IMR-90 (cell line): ENCODE data around the gene CCDC117. TPM values are rescaled to one million over a fixed set of nuclear protein-coding genes. Genes with fewer than 3 reads are reported as not detected.

Experiments
- ATAC-seq: fragments of 200-7000 bp; cut with Tn5 transposase; 2 replicates; pipeline ENCODE4 v1.9.1; 2020; ENCODE audit warnings: low read depth, mild to moderate bottlenecking, moderate library complexity
- BruUV-seq: library from RNA; stranded (reverse); fragments of 400-500 nt; replicated peaks from 2 replicates; lab custom pipeline; 2021; lab: Mats Ljungman, UMichigan
- CTCF ChIA-PET: fragments of 300-600 bp; formaldehyde crosslinking; extraction: SDS; loops from one replicate; lab custom pipeline; 2021; ENCODE audit warnings: antibody characterized with exemption; lab: Yijun Ruan, JAX
- POLR2A ChIA-PET: fragments of 300-600 bp; sonication (Branson Sonifier 250); formaldehyde crosslinking; loops from one replicate; lab custom pipeline; 2022; ENCODE audit warnings: antibody characterized with exemption; ENCODE audit not compliant: unreplicated experiment; lab: Charles Lee
- DNase-seq: peaks from one replicate; pipeline ENCODE4 v3.0.0; 2013
- H2AFZ ChIP-seq: replicated peaks from 2 replicates; pipeline ENCODE3; 2013; ENCODE audit warnings: low read length, mild to moderate bottlenecking; ENCODE audit not compliant: poor library complexity
- H2AK5ac ChIP-seq: 2 replicates; pipeline ENCODE4 v1.6.1; 2013; ENCODE audit warnings: low read depth, low read length, inconsistent platforms
- H2AK9ac ChIP-seq: replicated peaks from 2 replicates; pipeline ENCODE3; 2013; ENCODE audit warnings: mild to moderate bottlenecking, low read depth, low read length, moderate library complexity; ENCODE audit not compliant: poor library complexity
- H2BK120ac ChIP-seq: 2 replicates; pipeline ENCODE4 v1.6.1; 2013; ENCODE audit warnings: low read depth, low read length, inconsistent platforms
- H2BK15ac ChIP-seq: 3 replicates; pipeline ENCODE4 v1.6.1; 2013; ENCODE audit warnings: low read depth, low read length, inconsistent platforms
- H2BK20ac ChIP-seq: 2 replicates; pipeline ENCODE4 v1.6.1; 2013; ENCODE audit warnings: low read depth, mild to moderate bottlenecking, inconsistent platforms, low read length, moderate library complexity
- H2BK5ac ChIP-seq: 2 replicates; pipeline ENCODE4 v1.6.1; 2013; ENCODE audit warnings: mild to moderate bottlenecking, low read depth, low read length, inconsistent platforms; ENCODE audit not compliant: poor library complexity, severe bottlenecking
- H3K14ac ChIP-seq: replicated peaks from 2 replicates; pipeline ENCODE4 v1.6.1; 2013; ENCODE audit warnings: low read depth, low read length, inconsistent platforms
- H3K18ac ChIP-seq: 2 replicates; pipeline ENCODE4 v1.6.1; 2013; ENCODE audit warnings: low read depth, low read length, control low read depth
- H3K23ac ChIP-seq: 2 replicates; pipeline ENCODE4 v1.6.1; 2013; ENCODE audit warnings: low read depth, low read length, inconsistent platforms
- H3K27ac ChIP-seq: 2 replicates; pipeline ENCODE4 v1.5.1; 2013; ENCODE audit warnings: mild to moderate bottlenecking, control low read depth, low read length; ENCODE audit not compliant: insufficient read depth
- H3K27me3 ChIP-seq: 2 replicates; pipeline ENCODE4 v1.6.1; 2013; ENCODE audit warnings: low read length; ENCODE audit not compliant: control insufficient read depth, insufficient read depth
- H3K36me3 ChIP-seq: 2 replicates; pipeline ENCODE4 v1.6.1; 2013; ENCODE audit warnings: low read length, mixed read lengths; ENCODE audit not compliant: control insufficient read depth, insufficient read depth
- H3K4ac ChIP-seq: 2 replicates; pipeline ENCODE4 v1.6.1; 2013; ENCODE audit warnings: low read depth, low read length, inconsistent platforms
- H3K4me1 ChIP-seq: 2 replicates; pipeline ENCODE4 v1.6.1; 2013; ENCODE audit warnings: low read length, mixed read lengths; ENCODE audit not compliant: control insufficient read depth, insufficient read depth
- H3K4me2 ChIP-seq: 2 replicates; pipeline ENCODE4 v1.6.1; 2013; ENCODE audit warnings: low read depth, mild to moderate bottlenecking, control low read depth, low read length, moderate library complexity
- H3K4me3 ChIP-seq: 2 replicates; pipeline ENCODE4 v1.5.1; 2013; ENCODE audit warnings: low read depth, mild to moderate bottlenecking, control low read depth, low read length, moderate library complexity; ENCODE audit not compliant: insufficient read depth
- H3K56ac ChIP-seq: 2 replicates; pipeline ENCODE4 v1.6.1; 2013; ENCODE audit warnings: low read length, inconsistent platforms; ENCODE audit not compliant: insufficient read depth; ENCODE audit errors: extremely low read depth
- H3K79me1 ChIP-seq, 2 experiments: 2 replicates each; pipeline ENCODE4 v1.6.1; 2013; ENCODE audit warnings: low read length in 2 of 2, inconsistent platforms in 1 of 2, low read depth in 1 of 2
- H3K9ac ChIP-seq: 2 replicates; pipeline ENCODE4 v1.6.1; 2013; ENCODE audit warnings: low read depth, low read length, control low read depth
- H3K9me1 ChIP-seq: 2 replicates; pipeline ENCODE4 v1.6.1; 2013; ENCODE audit warnings: low read length, inconsistent platforms; ENCODE audit not compliant: insufficient read depth
- H3K9me3 ChIP-seq: 2 replicates; pipeline ENCODE4 v1.6.1; 2013; ENCODE audit warnings: low read length; ENCODE audit not compliant: control insufficient read depth, insufficient read depth
- H4K20me1 ChIP-seq: 2 replicates; pipeline ENCODE4 v1.6.1; 2013; ENCODE audit warnings: low read length, inconsistent platforms; ENCODE audit not compliant: insufficient read depth
- H4K5ac ChIP-seq: 2 replicates; pipeline ENCODE4 v1.6.1; 2013; ENCODE audit warnings: mild to moderate bottlenecking, low read depth, low read length, control low read depth
- H4K8ac ChIP-seq, 2 experiments: 2 replicates each; pipeline ENCODE4 v1.6.1; 2013; ENCODE audit warnings: low read depth in 2 of 2, low read length in 2 of 2, control low read depth in 1 of 2, inconsistent platforms in 1 of 2
- H4K91ac ChIP-seq: 2 replicates; pipeline ENCODE4 v1.6.1; 2013; ENCODE audit warnings: low read depth, low read length, inconsistent platforms; ENCODE audit not compliant: insufficient read depth
- MAFK ChIP-seq: IDR thresholded peaks from 2 replicates; pipeline ENCODE4 v1.6.1; 2012; ENCODE audit warnings: low read depth, low read length, improper control_type of control experiment
- MAZ ChIP-seq: IDR thresholded peaks from 2 replicates; pipeline ENCODE4 v1.6.1; 2012; ENCODE audit warnings: low read depth, mild to moderate bottlenecking, low read length, improper control_type of control experiment, moderate library complexity, borderline replicate concordance
- RCOR1 ChIP-seq: IDR thresholded peaks from 2 replicates; pipeline ENCODE4 v1.6.1; 2012; ENCODE audit warnings: mild to moderate bottlenecking, low read length, improper control_type of control experiment; ENCODE audit not compliant: insufficient replicate concordance
- SMC3 ChIP-seq: fragments of 150-350 bp; IDR thresholded peaks from 2 replicates; pipeline ENCODE4 v1.6.1; 2016; ENCODE audit warnings: low read depth, mild to moderate bottlenecking, antibody characterized with exemption, low read length, moderate library complexity
- WGBS, 2 experiments: methylation state at CpG; one replicate each; pipeline versions ENCODE4 v1.1.5 to v1.1.7; 2013; ENCODE audit warnings: missing lambda C conversion rate in 2 of 2; ENCODE audit not compliant: insufficient read length in 1 of 2; ENCODE audit errors: extremely low coverage in 2 of 2; 5-methylcytosine and 5-hydroxymethylcytosine counted together
- dilution Hi-C: fragments of 300-500 bp; cut with HindIII; formaldehyde crosslinking; loops from one replicate; pipeline ENCODE4 v1.14.3; 2018; ENCODE audit warnings: low sequenced_read_pairs; ENCODE audit not compliant: unreplicated experiment
- in situ Hi-C: fragments of 300-500 bp; cut with MboI; formaldehyde crosslinking; loops from 3 replicates; pipeline ENCODE4 v1.14.3; 2019; ENCODE audit warnings: low sequenced_read_pairs, inconsistent platforms, mixed read lengths
- intact Hi-C: fragments of 100-400 bp; cut with micrococcal nuclease; formaldehyde crosslinking; loops from 2 replicates; pipeline ENCODE4 v1.10.0; 2022
- polyA plus RNA-seq, 3 experiments: library from polyadenylated mRNA; depleted of rRNA; stranded (reverse); fragments of >200 nt; gene quantifications; 2 replicates each; pipeline ENCODE4 v1.2.3, GENCODE V29; 2012; ENCODE audit warnings: low replicate concordance in 1 of 3
- total RNA-seq: library from RNA; depleted of rRNA; stranded (reverse); fragments of >200 nt; gene quantifications from 2 replicates; pipeline ENCODE4 v1.2.3, GENCODE V29; 2012

Gene CCDC117
- total and polyA plus RNA-seq, 2 of the 4 experiments (the other 2 are of a cell fraction), result 5.9 to 7.0 TPM

GRCh38 chr22:28734393-28734792 lies 38.1 kb upstream of the CCDC117 start:
- ChIA-PET CTCF (no interaction called here), POLR2A (no interaction called here)
- H3K9me1 ChIP-seq, result peaks cover 4% of the 10 kb centered on the region; the same call in 1 of the 2 replicates
- ATAC-seq (no peak), DNase-seq (no peak)
- no peak overlapping the region for H2BK15ac ChIP-seq
- no peak overlapping the region for H3K23ac ChIP-seq
- H3K27ac ChIP-seq, result no peak overlapping the region
- H3K14ac ChIP-seq, result no peak overlapping the region
- H2BK120ac ChIP-seq, result no peak overlapping the region
- no peaks in the 10 kb centered on the region for H3K9me3 ChIP-seq
- H3K4me3 ChIP-seq, result no peak overlapping the region
- BruUV-seq, result no TSS peak
- no peak overlapping the region for H2AK9ac ChIP-seq
- H4K5ac ChIP-seq, result no peak overlapping the region
- H4K91ac ChIP-seq, result no peak overlapping the region
- WGBS, 2 experiments, result 80% methylated on average over 1 of the region's 6 CpGs; no CpG with 5 or more reads in 1 of the 2 experiments
- H3K4me2 ChIP-seq, result no peak overlapping the region
- dilution Hi-C loops, result no loop called here
- no peaks in the 10 kb centered on the region; the same call in 1 of the 2 replicates for H3K36me3 ChIP-seq
- no peaks in the 10 kb centered on the region for H3K4me1 ChIP-seq
- no peak overlapping the region for H2AK5ac ChIP-seq
- peaks cover 3 to 6% of the 10 kb centered on the region in 2 experiments; a peak in 1 of 4 replicates for H3K79me1 ChIP-seq
- H3K9ac ChIP-seq, result no peak overlapping the region
- H2BK5ac ChIP-seq, result no peak overlapping the region
- H4K8ac ChIP-seq, result no peak overlapping the region
- H3K27me3 ChIP-seq, result no peaks in the 10 kb centered on the region
- H4K20me1 ChIP-seq, result no peaks in the 10 kb centered on the region
- no peak overlapping the region for H2BK20ac ChIP-seq
- no peak overlapping the region for H3K18ac ChIP-seq
- TF ChIP-seq MAZ (no peak), MAFK (no peak), SMC3 (no peak), RCOR1 (no peak)
- in situ Hi-C loops, result no loop called here
- H3K4ac ChIP-seq, result no peak overlapping the region
- H2AFZ ChIP-seq, result no peak overlapping the region
- intact Hi-C loops, result no loop called here
- no peak overlapping the region for H3K56ac ChIP-seq
